BLaER1 treated with 17β-estradiol and CSF1 and Interleukin-3, amounts not matched to agents 10 nM and 100 nM (cell line): ENCODE results near the gene SMPD2.

Experiments
- H3K27ac ChIP-seq, 11 experiments: shearing (Covaris generic); formaldehyde crosslinking; 2 replicates each; pipeline ENCODE4 v1.8.1; 2022
- H3K27me3 ChIP-seq, 11 experiments: shearing (Covaris generic); formaldehyde crosslinking; 2 replicates each; pipeline ENCODE4 v1.8.1; 2022
- H3K36me3 ChIP-seq, 11 experiments: shearing (Covaris generic); formaldehyde crosslinking; 2 replicates each; pipeline ENCODE4 v1.8.1; 2022
- H3K4me1 ChIP-seq, 10 experiments: shearing (Covaris generic); formaldehyde crosslinking; 2 replicates each; pipeline ENCODE4 v1.8.1; 2022
- H3K4me2 ChIP-seq, 11 experiments: shearing (Covaris generic); formaldehyde crosslinking; 2 replicates each; pipeline ENCODE4 v1.8.1; 2022
- H3K4me3 ChIP-seq, 10 experiments: shearing (Covaris generic); formaldehyde crosslinking; 2 replicates each; pipeline ENCODE4 v1.8.1; 2022
- H3K9ac ChIP-seq, 11 experiments: shearing (Covaris generic); formaldehyde crosslinking; 2 replicates each; pipeline ENCODE4 v1.8.1; 2022
- H3K9me3 ChIP-seq, 11 experiments: shearing (Covaris generic); formaldehyde crosslinking; replicated peaks in 1 of 11; 2 replicates each; pipeline ENCODE4 v1.8.1; 2022
- H4K20me1 ChIP-seq, 11 experiments: shearing (Covaris generic); formaldehyde crosslinking; 2 replicates each; pipeline ENCODE4 v1.8.1; 2022
- Cebpa-rat ChIP-seq, 11 experiments: shearing (Covaris generic); IDR thresholded peaks; 2 replicates each; pipeline ENCODE4 v1.8.1; 2022

The SMPD2 gene

GRCh38 chr6:109442393-109442924 lies 1.9 kb downstream of the SMPD2 start:
- Histone ChIP-seq H3K4me3 (peak overlapping the region in 9 of 10 experiments; percentile 73 to 97 (median 88); a peak in 15 of 20 replicates), H3K36me3 (peaks cover 50 to 56% (median 55%) of the 10 kb centered on the region in 11 experiments), H3K9me3 (no peaks in the 10 kb centered on the region), H3K27me3 (peaks cover 0 to 8% (median 0%) of the 10 kb centered on the region in 11 experiments; a peak in 3 of 22 replicates), H4K20me1 (peaks cover 8 to 64% (median 60%) of the 10 kb centered on the region in 11 experiments; a peak in 20 of 22 replicates), H3K4me2 (peak overlapping the region; percentile 87 to 99 (median 97)), H3K9ac (peak overlapping the region in 4 of 11 experiments; percentile 92 to 96 (median 95); a peak in 2 of 22 replicates), H3K4me1 (peaks cover 34 to 59% (median 47%) of the 10 kb centered on the region in 10 experiments), H3K27ac (peak overlapping the region in 3 of 11 experiments; percentile 1 to 97 (median 97); a peak in 1 of 22 replicates)
- no peak for TF ChIP-seq Cebpa-rat (IDR thresholded peaks at IDR 0.05)

GRCh38 chr6:109443425-109443950 lies 3.0 kb downstream of the SMPD2 start:
- peaks cover 45 to 69% (median 57%) of the 10 kb centered on the region in 10 experiments for H3K4me1 ChIP-seq
- H3K9ac ChIP-seq, result peak overlapping the region in 2 of 11 experiments; percentile 16 to 39; a peak in 2 of 22 replicates
- no peak for TF ChIP-seq Cebpa-rat (IDR thresholded peaks at IDR 0.05)
- H3K4me2 ChIP-seq, result peak overlapping the region in 10 of 11 experiments; percentile 87 to 99 (median 96); a peak in 9 of 22 replicates
- peak overlapping the region in 3 of 11 experiments; percentile 2 to 11 (median 2); a peak in 2 of 22 replicates for H3K27ac ChIP-seq
- H3K27me3 ChIP-seq, result peaks cover 0 to 8% (median 0%) of the 10 kb centered on the region in 11 experiments; a peak in 3 of 22 replicates
- H4K20me1 ChIP-seq, result peaks cover 17 to 75% (median 70%) of the 10 kb centered on the region in 11 experiments
- peaks cover 58 to 67% (median 61%) of the 10 kb centered on the region in 11 experiments for H3K36me3 ChIP-seq
- no peaks in the 10 kb centered on the region for H3K9me3 ChIP-seq
- no peak overlapping the region for H3K4me3 ChIP-seq

GRCh38 chr6:109445382-109445781 lies 4.9 kb downstream of the SMPD2 start:
- Histone ChIP-seq H3K9ac (no peak overlapping the region), H3K4me1 (peaks cover 54 to 79% (median 65%) of the 10 kb centered on the region in 10 experiments), H3K4me2 (no peak overlapping the region), H3K9me3 (no peaks in the 10 kb centered on the region), H3K4me3 (no peak overlapping the region), H3K27me3 (no peaks in the 10 kb centered on the region), H4K20me1 (peaks cover 35 to 94% (median 89%) of the 10 kb centered on the region in 11 experiments), H3K36me3 (peaks cover 59 to 86% (median 77%) of the 10 kb centered on the region in 11 experiments), H3K27ac (peak overlapping the region in 1 of 11 experiments; percentile 21; a peak in 1 of 22 replicates)
- no peak for TF ChIP-seq Cebpa-rat (IDR thresholded peaks at IDR 0.05)

- Histone ChIP-seq H3K27me3 (no peaks in the 10 kb centered on the region), H3K9ac (no peak overlapping the region), H3K4me1 (peaks cover 61 to 86% (median 72%) of the 10 kb centered on the region in 10 experiments), H3K36me3 (peaks cover 63 to 92% (median 83%) of the 10 kb centered on the region in 11 experiments), H3K27ac (no peak overlapping the region), H3K9me3 (no peaks in the 10 kb centered on the region), H3K4me3 (no peak overlapping the region), H4K20me1 (peaks cover 37 to 99% (median 95%) of the 10 kb centered on the region in 11 experiments), H3K4me2 (no peak overlapping the region)
- no peak for TF ChIP-seq Cebpa-rat (IDR thresholded peaks at IDR 0.05)
These were observed 5.5 kb downstream of the SMPD2 start for GRCh38 chr6:109446072-109446471.

GRCh38 chr6:109446541-109446940 lies 6.0 kb downstream of the SMPD2 start:
- no peak for TF ChIP-seq Cebpa-rat (IDR thresholded peaks at IDR 0.05)
- H3K4me2 ChIP-seq, result no peak overlapping the region
- peaks cover 35 to 100% (median 95%) of the 10 kb centered on the region in 11 experiments for H4K20me1 ChIP-seq
- H3K9me3 ChIP-seq, result no peaks in the 10 kb centered on the region
- H3K36me3 ChIP-seq, result peaks cover 66 to 97% (median 88%) of the 10 kb centered on the region in 11 experiments
- H3K9ac ChIP-seq, result peak overlapping the region in 1 of 11 experiments; percentile 47; a peak in 1 of 22 replicates
- no peak overlapping the region for H3K27ac ChIP-seq
- H3K27me3 ChIP-seq, result no peaks in the 10 kb centered on the region
- H3K4me1 ChIP-seq, result peaks cover 63 to 87% (median 74%) of the 10 kb centered on the region in 10 experiments
- no peak overlapping the region for H3K4me3 ChIP-seq

GRCh38 chr6:109447087-109447486 lies 6.6 kb downstream of the SMPD2 start:
- Histone ChIP-seq H3K9ac (peak overlapping the region in 1 of 11 experiments; percentile 47; a peak in 1 of 22 replicates), H3K4me1 (peaks cover 63 to 87% (median 74%) of the 10 kb centered on the region in 10 experiments), H3K36me3 (peaks cover 69 to 100% (median 94%) of the 10 kb centered on the region in 11 experiments), H3K4me3 (no peak overlapping the region), H3K27ac (no peak overlapping the region), H4K20me1 (peaks cover 30 to 100% (median 92%) of the 10 kb centered on the region in 11 experiments), H3K27me3 (no peaks in the 10 kb centered on the region), H3K4me2 (no peak overlapping the region), H3K9me3 (no peaks in the 10 kb centered on the region)
- no peak for TF ChIP-seq Cebpa-rat (IDR thresholded peaks at IDR 0.05)

- Histone ChIP-seq H3K4me2 (peak overlapping the region; percentile 5 to 100 (median 100); a peak in 17 of 22 replicates), H3K4me1 (peaks cover 63 to 87% (median 74%) of the 10 kb centered on the region in 10 experiments), H3K4me3 (no peak overlapping the region), H3K9ac (peak overlapping the region in 8 of 11 experiments; percentile 5 to 67 (median 41); a peak in 8 of 22 replicates), H3K27me3 (no peaks in the 10 kb centered on the region), H3K9me3 (no peaks in the 10 kb centered on the region), H4K20me1 (peaks cover 29 to 100% (median 88%) of the 10 kb centered on the region in 11 experiments), H3K36me3 (peaks cover 67 to 100% (median 97%) of the 10 kb centered on the region in 11 experiments), H3K27ac (peak overlapping the region in 7 of 11 experiments; percentile 10 to 100 (median 62); a peak in 9 of 22 replicates)
- TF ChIP-seq Cebpa-rat (IDR thresholded peaks at IDR 0.05), result no peak
These were observed 7.5 kb downstream of the SMPD2 start for GRCh38 chr6:109447878-109448555.

GRCh38 chr6:109448615-109449014 lies 8.1 kb downstream of the SMPD2 start:
- H3K4me3 ChIP-seq, result no peak overlapping the region
- H4K20me1 ChIP-seq, result peaks cover 29 to 100% (median 82%) of the 10 kb centered on the region in 11 experiments
- no peak for TF ChIP-seq Cebpa-rat (IDR thresholded peaks at IDR 0.05)
- H3K27me3 ChIP-seq, result no peaks in the 10 kb centered on the region
- H3K36me3 ChIP-seq, result peaks cover 61 to 100% (median 97%) of the 10 kb centered on the region in 11 experiments
- peak overlapping the region; percentile 94 to 100 (median 100) for H3K4me2 ChIP-seq
- H3K4me1 ChIP-seq, result peaks cover 63 to 87% (median 74%) of the 10 kb centered on the region in 10 experiments
- no peaks in the 10 kb centered on the region for H3K9me3 ChIP-seq
- H3K27ac ChIP-seq, result peak overlapping the region in 8 of 11 experiments; percentile 10 to 100 (median 53); a peak in 12 of 22 replicates
- peak overlapping the region in 8 of 11 experiments; percentile 5 to 67 (median 44); a peak in 11 of 22 replicates for H3K9ac ChIP-seq
